GM10266 (cell line): ENCODE measurements around the gene CS.
A peak's percentile ranks its signal among the peaks of the same experiment; 100 is the strongest.

Source experiments
- DNase-seq: peaks from one replicate; pipeline ENCODE4 v3.0.0; 2012; ENCODE audit errors: extremely low spot score
- TF ChIP-seq, protein P1 (sequence below): IDR thresholded peaks from 2 replicates; pipeline ENCODE4 v1.5.1; 2012; ENCODE audit warnings: mild to moderate bottlenecking, low read depth; ENCODE audit not compliant: control insufficient read depth, insufficient read depth; ENCODE audit errors: missing control alignments

Gene CS

DNA sequence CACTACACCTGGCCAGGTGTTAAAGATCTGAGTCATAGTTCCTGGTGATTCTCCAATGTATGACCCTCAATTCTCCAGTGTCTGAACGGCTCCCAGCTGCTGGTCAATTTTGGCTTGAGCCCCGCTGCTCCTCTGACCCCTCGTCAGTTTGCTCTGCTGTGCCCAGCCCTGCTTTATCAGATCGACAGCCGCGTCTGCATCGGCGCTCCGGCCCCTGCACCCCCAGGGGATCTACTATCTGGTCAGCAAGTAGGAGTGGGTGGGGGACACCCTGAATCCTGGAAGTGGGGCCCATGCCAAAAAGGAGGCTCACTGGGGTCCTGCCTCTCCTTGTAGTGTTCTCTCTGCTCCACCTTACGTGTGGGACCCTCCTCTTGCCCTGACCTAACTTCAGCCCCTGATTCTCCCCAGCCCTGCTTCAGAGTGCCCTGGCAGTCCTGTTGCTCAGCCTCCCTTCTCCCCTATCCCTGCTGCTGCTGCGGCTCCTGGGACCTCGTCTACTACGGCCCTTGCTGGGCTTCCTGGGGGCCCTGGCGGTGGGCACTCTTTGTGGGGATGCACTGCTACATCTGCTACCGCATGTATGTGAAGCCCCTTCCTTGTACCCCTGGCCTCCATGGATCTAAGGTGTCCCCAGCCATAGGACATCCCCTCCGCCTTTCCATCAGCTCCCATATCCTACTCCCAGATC, 65.2 kb downstream of the CS start:
- TF ChIP-seq, protein P1, sequence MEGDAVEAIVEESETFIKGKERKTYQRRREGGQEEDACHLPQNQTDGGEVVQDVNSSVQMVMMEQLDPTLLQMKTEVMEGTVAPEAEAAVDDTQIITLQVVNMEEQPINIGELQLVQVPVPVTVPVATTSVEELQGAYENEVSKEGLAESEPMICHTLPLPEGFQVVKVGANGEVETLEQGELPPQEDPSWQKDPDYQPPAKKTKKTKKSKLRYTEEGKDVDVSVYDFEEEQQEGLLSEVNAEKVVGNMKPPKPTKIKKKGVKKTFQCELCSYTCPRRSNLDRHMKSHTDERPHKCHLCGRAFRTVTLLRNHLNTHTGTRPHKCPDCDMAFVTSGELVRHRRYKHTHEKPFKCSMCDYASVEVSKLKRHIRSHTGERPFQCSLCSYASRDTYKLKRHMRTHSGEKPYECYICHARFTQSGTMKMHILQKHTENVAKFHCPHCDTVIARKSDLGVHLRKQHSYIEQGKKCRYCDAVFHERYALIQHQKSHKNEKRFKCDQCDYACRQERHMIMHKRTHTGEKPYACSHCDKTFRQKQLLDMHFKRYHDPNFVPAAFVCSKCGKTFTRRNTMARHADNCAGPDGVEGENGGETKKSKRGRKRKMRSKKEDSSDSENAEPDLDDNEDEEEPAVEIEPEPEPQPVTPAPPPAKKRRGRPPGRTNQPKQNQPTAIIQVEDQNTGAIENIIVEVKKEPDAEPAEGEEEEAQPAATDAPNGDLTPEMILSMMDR = no peak
- no peak for DNase-seq

DNA sequence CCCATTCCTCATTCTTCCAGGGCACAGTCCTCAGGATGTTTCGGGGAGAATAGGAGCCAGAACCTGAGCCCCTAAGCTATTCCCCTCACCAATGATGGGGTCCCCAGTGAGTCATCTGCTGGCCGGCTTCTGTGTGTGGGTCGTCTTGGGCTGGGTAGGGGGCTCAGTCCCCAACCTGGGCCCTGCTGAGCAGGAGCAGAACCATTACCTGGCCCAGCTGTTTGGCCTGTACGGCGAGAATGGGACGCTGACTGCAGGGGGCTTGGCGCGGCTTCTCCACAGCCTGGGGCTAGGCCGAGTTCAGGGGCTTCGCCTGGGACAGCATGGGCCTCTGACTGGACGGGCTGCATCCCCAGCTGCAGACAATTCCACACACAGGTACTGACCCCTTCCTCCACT, 68.9 kb downstream of the CS start:
- no peak for DNase-seq
- TF ChIP-seq, protein P1 = no peak

DNA sequence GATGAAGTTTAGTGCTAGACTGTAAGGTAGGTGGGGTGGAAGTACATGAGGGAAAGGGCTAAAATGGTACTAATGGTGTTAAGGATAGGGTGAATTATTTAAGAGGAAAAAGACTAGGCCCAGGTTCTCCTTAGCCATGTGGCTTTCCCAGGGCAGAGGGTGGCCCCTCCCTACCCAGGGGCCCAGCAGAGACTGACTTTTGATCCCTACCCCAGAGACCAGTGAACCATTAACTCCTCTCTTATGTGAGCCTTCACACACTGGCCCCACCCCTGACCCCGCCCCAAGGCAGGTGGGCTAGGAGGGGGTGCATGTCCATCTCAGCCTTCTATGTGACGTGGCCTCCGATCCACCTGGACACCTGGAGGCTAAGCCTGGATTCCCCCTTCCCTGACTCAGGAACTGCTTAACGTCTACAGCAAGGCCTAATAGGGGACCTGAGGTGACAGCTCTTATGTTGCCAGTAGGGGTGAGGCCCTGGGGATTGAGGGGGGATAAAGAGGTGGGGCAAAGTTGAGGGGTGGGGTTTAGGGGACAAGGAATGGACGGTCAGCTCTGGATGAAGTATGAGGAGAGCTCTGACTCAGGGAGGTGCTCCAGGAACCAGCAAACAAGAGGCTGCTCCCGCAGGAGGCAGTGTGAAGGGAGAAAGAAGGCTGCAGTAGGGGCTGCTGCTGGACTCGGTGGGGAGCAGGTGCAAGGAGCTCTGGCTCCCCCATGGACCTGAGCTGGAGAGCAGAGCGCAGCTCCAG, 69.5 kb downstream of the CS start:
- DNase-seq = peak; percentile 7
- TF ChIP-seq, protein P1 = no peak

DNA sequence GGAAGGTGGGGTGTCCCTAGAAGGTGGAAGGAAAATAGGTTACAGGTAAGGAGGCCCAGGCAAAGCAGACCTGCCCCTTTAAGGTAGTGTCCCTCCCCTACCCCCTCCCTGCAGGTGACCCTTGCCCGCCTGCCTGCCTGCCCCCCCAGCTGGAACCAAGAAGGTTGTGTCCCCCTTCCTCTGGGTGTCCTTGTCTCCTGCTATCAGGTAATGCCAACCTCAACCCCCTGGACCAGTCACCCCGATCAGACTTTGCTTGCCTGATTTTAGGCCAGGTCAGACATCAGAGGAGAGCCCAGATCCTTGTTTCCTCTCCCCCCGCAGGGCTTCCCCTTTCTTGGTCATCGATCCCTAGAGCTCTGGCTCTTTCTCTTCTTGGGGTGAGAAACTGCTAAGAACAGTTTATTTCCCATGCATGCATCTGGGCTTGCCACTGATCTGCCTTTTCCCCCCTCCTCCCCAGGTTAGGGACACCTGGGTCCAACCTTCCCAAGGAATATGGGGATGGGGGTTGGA, 70.2 kb downstream of the CS start, which contains the start of gene SLC39A5:
Gene SLC39A5, plus strand, starts transcription at position 136 of the 516 bp plus-strand sequence. CDS start 1,224 bp downstream, outside the sequence.
- peak; percentile 10 for DNase-seq
- TF ChIP-seq, protein P1 = no peak

DNA sequence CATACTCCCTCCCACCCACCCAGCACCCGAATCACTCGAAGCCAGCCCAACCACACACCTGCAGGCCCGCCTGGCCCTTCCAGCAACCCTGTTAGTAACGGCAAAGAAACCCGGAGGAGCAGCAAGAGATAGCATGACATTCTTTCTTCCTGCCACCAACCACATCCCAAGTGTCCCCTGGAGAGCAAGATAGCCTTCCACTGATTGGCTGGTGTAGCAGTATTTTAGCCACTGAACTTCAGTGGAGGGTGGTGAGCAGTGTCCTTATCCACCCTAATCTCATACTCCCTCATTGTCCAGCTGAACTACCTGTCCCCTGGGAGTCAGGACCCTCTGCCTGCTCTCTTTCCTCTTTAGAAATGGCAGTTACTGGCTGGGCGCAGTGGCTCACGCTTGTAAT, 71.0 kb downstream of the CS start:
- DNase-seq = no peak
- TF ChIP-seq, protein P1 = no peak

DNA sequence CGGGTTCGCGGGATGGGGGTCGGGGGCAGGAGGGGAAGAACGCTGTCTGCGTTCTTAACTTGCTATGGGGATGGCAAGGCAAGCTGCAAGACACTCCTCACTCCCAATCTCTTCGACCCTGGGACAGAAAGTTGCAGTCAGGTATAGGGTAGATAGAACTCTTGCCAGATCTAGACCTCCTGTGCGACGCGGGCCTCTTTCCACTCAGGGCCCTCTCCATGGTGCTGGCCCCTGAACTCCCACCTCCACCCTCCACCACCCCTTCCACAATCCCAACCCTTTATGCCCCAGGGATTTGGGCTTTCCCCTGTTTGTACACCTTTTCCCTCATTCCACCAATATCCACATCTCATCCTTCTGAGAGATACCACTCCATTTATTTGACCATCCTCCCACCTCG, 75.2 kb downstream of the CS start:
- no peak for DNase-seq
- TF ChIP-seq, protein P1 = no peak

DNA sequence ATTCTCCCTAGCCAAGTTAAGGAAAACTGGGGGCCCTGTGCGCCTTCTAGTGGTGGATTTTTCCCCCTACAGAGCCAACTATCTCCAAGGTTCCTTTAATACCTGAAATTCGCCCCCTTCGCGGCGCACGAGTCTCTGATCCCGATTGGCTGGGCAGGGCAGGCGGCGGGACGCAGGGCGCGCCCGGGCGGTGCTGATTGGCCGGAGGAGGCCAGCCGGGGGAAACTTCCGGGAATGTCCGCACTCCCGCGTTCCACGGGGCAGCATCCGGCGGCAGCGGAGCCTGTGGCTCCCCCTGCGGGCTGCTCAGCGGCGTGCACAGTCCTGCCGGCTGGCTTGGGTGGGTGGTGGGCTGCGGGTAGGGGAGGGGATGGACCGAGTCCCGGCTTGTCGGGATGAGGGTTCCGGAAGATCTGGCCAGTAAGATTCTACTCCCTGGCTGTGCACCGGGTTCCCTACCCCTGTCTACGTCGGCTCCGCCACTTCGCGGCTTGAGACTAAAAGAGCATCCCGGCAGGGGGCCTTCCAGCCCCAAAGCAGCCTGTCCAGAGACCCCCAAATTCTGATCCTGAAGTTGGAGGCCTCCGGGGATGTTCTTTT, 75.9 kb downstream of the CS start, which contains the start of gene NABP2:
Gene NABP2, plus strand, starts transcription at position 241 of the 600 bp plus-strand sequence. CDS start 515 bp downstream, outside the sequence.
- TF ChIP-seq, protein P1 = peak; percentile 85
- peak; percentile 98 for DNase-seq
